ENCODE measurements around the gene KBTBD12.
"Not testable (repeated sequence)": the region's sequence is repeated elsewhere in the genome, so short reads cannot be mapped to it uniquely, and the experiment has no call there.

Gene KBTBD12

GRCh38 chr3:127903611-127904375, 11.2 kb upstream of the KBTBD12 start:
- no peak for DNase-seq

- no peak for DNase-seq
Measured at GRCh38 chr3:127905556-127905955, 9.5 kb upstream of the KBTBD12 start.

GRCh38 chr3:127906653-127907052, 8.4 kb upstream of the KBTBD12 start:
- not testable (repeated sequence) for DNase-seq

- DNase-seq: no peak
Measured at GRCh38 chr3:127908202-127908601, 6.8 kb upstream of the KBTBD12 start.

GRCh38 chr3:127908951-127909350, 6.1 kb upstream of the KBTBD12 start:
- no peak for DNase-seq

- no peak for DNase-seq
Measured at GRCh38 chr3:127909646-127910045, 5.4 kb upstream of the KBTBD12 start.

- no peak for DNase-seq
Measured at GRCh38 chr3:127911421-127911931, 3.6 kb upstream of the KBTBD12 start.

- DNase-seq: not testable (repeated sequence)
Measured at GRCh38 chr3:127913841-127914240, 1.2 kb upstream of the KBTBD12 start.

GRCh38 chr3:127914584-127914983, 448 bp upstream of the KBTBD12 start:
- DNase-seq: no peak

GRCh38 chr3:127915937-127916493, 983 bp downstream of the KBTBD12 start:
- no peak for DNase-seq

GRCh38 chr3:127920738-127921137, 5.7 kb downstream of the KBTBD12 start:
- DNase-seq: no peak

- DNase-seq: no peak
Measured at GRCh38 chr3:127923611-127924010, 8.6 kb downstream of the KBTBD12 start.

- no peak for DNase-seq
Measured at GRCh38 chr3:127925384-127925783, 10.4 kb downstream of the KBTBD12 start.

- DNase-seq: no peak
Measured at GRCh38 chr3:127927829-127928604, 13.0 kb downstream of the KBTBD12 start.

- no peak for DNase-seq
Measured at GRCh38 chr3:127929818-127930413, 14.9 kb downstream of the KBTBD12 start.

GRCh38 chr3:127933396-127933795, 18.4 kb downstream of the KBTBD12 start:
- no peak for DNase-seq

GRCh38 chr3:127938800-127939199, 23.8 kb downstream of the KBTBD12 start:
- no peak for DNase-seq

- DNase-seq: no peak
Measured at GRCh38 chr3:127940116-127940515, 25.1 kb downstream of the KBTBD12 start.

- no peak for DNase-seq
Measured at GRCh38 chr3:127942613-127943012, 27.6 kb downstream of the KBTBD12 start.

- no peak for DNase-seq
Measured at GRCh38 chr3:127948211-127948610, 33.2 kb downstream of the KBTBD12 start.

- DNase-seq: no peak
Measured at GRCh38 chr3:127949446-127950055, 34.5 kb downstream of the KBTBD12 start.

- DNase-seq: no peak
Measured at GRCh38 chr3:127951276-127951675, 36.2 kb downstream of the KBTBD12 start.

Data from activated CD4-positive, alpha-beta T cell treated with anti-CD3 and anti-CD28 coated beads, Interleukin-2, amount 50 U/mL, for 4 hours (primary cell).